WERI-Rb-1 (cell line): ENCODE results near the gene XPO6.
"Not testable (repeated sequence)": the region's sequence is repeated elsewhere in the genome, so short reads cannot be mapped to it uniquely, and the experiment has no call there.

ENCODE experiments used
- DNase-seq: peaks from one replicate; pipeline ENCODE4 v3.0.0-alpha.2; 2020
- H3K27ac ChIP-seq: fragments of 250-450 bp; sonication (Bioruptor Pico); 2 replicates; pipeline ENCODE4 v1.5.1; 2020; ENCODE audit warnings: mild to moderate bottlenecking, moderate library complexity
- H3K27me3 ChIP-seq: fragments of 250-450 bp; sonication (Bioruptor Pico); 2 replicates; pipeline ENCODE4 v1.5.1; 2021; ENCODE audit warnings: mild to moderate bottlenecking, low read depth, moderate library complexity; ENCODE audit not compliant: insufficient read depth, severe bottlenecking
- H3K36me3 ChIP-seq: fragments of 250-450 bp; sonication (Bioruptor Pico); 2 replicates; pipeline ENCODE4 v1.5.1; 2020; ENCODE audit warnings: mild to moderate bottlenecking, moderate library complexity
- H3K4me3 ChIP-seq: 2 replicates; pipeline ENCODE4 v1.5.1; 2011; ENCODE audit warnings: low read depth, mild to moderate bottlenecking, control low read depth, low read length
- H3K9me3 ChIP-seq: fragments of 250-450 bp; sonication (Bioruptor Pico); 2 replicates; pipeline ENCODE4 v1.5.1; 2021; ENCODE audit warnings: mild to moderate bottlenecking, moderate library complexity; ENCODE audit not compliant: severe bottlenecking
- TF ChIP-seq, protein P1 (sequence below): IDR thresholded peaks from 2 replicates; pipeline ENCODE4 v1.5.1; 2011; ENCODE audit warnings: low read depth, mild to moderate bottlenecking, control low read depth, inconsistent platforms, low read length

The XPO6 gene

DNA sequence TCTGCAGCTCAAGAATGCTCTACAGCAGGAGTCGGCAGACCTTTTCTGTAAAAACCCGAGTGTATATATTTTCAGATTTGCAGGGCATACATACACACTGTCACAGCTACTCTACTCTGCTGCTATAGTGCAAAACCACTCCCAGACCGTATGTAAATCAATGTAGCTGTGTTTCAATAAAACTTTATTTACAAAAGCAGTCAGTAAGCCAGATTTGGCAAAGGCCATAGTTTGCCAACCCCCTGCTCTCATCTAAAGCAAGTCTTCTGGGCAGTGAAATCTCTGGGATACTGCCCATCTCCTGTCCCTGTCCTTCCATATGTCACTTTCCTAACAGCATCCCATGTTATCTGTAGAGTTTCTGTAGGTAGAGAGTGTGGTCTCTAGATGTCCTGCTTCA, 91.0 kb downstream of the XPO6 start:
- peaks cover 76% of the 10 kb centered on the region for H3K36me3 ChIP-seq
- no peaks in the 10 kb centered on the region for H3K27me3 ChIP-seq
- TF ChIP-seq, protein P1, sequence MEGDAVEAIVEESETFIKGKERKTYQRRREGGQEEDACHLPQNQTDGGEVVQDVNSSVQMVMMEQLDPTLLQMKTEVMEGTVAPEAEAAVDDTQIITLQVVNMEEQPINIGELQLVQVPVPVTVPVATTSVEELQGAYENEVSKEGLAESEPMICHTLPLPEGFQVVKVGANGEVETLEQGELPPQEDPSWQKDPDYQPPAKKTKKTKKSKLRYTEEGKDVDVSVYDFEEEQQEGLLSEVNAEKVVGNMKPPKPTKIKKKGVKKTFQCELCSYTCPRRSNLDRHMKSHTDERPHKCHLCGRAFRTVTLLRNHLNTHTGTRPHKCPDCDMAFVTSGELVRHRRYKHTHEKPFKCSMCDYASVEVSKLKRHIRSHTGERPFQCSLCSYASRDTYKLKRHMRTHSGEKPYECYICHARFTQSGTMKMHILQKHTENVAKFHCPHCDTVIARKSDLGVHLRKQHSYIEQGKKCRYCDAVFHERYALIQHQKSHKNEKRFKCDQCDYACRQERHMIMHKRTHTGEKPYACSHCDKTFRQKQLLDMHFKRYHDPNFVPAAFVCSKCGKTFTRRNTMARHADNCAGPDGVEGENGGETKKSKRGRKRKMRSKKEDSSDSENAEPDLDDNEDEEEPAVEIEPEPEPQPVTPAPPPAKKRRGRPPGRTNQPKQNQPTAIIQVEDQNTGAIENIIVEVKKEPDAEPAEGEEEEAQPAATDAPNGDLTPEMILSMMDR: no peak
- H3K27ac ChIP-seq: no peak overlapping the region
- DNase-seq: no peak
- H3K4me3 ChIP-seq: no peak overlapping the region
- H3K9me3 ChIP-seq: no peaks in the 10 kb centered on the region

DNA sequence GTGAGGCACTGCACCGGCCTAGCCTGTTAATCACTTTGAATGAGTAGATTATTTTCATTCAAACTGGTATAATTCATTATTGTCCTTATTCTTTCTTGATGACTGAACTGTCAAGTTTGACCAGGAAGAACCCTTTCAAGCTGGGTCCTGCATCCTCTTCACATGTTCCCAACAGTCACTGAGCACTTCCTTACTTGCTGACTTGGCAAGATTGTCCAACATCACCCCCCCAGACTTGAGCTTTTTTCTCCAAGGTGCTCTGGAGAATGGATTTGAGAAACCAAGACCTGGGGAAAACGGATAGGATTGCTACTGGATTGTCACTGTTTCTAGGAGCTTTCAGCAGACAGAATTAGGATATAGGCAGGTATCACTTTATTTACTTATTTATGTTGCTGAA, 93.1 kb downstream of the XPO6 start:
- H3K27ac ChIP-seq: no peak overlapping the region
- no peaks in the 10 kb centered on the region for H3K9me3 ChIP-seq
- TF ChIP-seq, protein P1: no peak
- H3K27me3 ChIP-seq: no peaks in the 10 kb centered on the region
- DNase-seq: no peak
- peaks cover 73% of the 10 kb centered on the region for H3K36me3 ChIP-seq
- H3K4me3 ChIP-seq: no peak overlapping the region

DNA sequence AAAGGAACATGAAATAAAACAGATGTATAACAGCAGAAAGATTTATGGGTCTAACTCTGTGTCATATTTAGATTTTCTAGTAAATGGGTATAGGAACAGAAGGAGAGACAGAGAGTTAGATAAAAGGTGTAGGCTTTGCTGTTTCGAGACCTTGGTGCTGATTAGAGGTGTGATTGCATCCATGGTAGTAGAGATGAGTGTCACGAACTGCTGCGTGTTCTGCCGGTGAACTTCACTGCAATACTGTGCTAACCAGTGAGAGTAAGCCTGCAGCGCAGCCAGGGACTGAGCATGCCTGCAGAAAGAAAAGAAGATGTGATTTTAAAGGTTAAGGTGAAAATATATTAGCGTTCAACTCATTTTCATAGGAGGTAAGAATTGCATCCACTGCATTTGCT, 94.6 kb downstream of the XPO6 start:
- Histone ChIP-seq H3K36me3 (peaks cover 75% of the 10 kb centered on the region), H3K27ac (no peak overlapping the region), H3K27me3 (no peaks in the 10 kb centered on the region), H3K4me3 (no peak overlapping the region), H3K9me3 (no peaks in the 10 kb centered on the region)
- no peak for DNase-seq
- TF ChIP-seq, protein P1: no peak

DNA sequence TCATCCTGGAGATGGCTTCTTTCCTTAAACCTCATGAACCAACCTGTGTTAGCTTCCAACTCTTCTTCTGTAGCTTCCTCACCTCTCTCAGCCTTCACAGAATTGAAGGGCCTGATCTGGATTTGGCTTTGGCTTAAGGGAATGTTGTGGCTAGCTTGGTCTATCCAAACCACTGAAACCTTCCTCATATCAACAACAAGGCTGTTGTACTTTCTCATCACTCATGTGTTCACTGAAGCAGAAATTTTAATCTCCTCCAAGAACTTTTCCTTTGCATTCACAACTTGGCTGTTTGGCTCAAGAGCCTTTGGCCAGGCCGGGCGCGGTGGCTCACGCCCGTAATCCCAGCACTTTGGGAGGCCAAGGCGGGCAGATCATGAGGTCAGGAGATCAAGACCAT, 95.9 kb downstream of the XPO6 start:
- not testable (repeated sequence) for H3K27ac ChIP-seq, H3K27me3 ChIP-seq, H3K4me3 ChIP-seq, H3K9me3 ChIP-seq, DNase-seq
- peaks cover 73% of the 10 kb centered on the region for H3K36me3 ChIP-seq

DNA sequence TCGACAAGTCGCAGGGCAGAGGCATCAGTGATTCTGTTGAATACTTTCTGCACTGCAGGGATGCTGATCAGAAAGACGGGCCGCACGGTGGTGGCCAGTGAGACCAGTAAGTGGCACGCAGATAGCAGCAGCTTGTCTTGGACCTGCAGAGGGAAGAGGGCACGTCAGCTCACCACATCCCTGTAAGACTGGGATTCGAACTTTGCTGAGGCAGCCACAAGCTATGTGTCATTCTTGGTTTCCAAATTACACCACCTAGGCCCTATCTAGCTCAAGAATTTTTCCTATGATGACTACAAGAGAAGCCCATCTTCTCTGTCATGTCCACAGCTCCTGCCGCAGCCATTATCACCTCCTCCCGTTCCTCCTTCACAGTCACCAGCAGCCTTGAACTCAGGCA, 98.9 kb downstream of the XPO6 start:
- Histone ChIP-seq H3K4me3 (no peak overlapping the region), H3K9me3 (no peaks in the 10 kb centered on the region), H3K27me3 (no peaks in the 10 kb centered on the region), H3K27ac (no peak overlapping the region), H3K36me3 (peaks cover 81% of the 10 kb centered on the region)
- TF ChIP-seq, protein P1: no peak
- no peak for DNase-seq

DNA sequence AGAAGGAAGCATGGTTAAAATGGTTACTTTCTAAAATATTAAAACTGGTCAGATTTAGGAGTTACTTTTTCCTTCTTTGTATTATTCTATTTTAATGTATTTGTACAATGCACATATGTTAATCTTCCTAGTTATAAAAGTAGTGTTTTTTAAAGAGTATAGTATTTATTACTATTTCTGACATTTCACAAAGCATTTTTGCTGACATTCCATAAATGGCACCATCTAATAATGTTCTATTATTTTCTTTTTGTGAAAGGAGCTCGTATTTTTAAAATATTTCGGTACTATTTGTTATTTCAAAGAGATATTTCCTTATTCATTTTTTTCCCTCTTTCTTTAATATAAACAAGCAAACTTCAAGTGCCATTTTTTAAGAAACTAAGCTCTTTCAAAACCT, 100.8 kb downstream of the XPO6 start:
- Histone ChIP-seq H3K27ac (no peak overlapping the region), H3K36me3 (peaks cover 88% of the 10 kb centered on the region)
- TF ChIP-seq, protein P1: no peak

More for the DNA sequence above, 100.8 kb downstream of the XPO6 start:
- Histone ChIP-seq H3K4me3 (no peak overlapping the region), H3K27me3 (no peaks in the 10 kb centered on the region), H3K9me3 (no peaks in the 10 kb centered on the region)
- DNase-seq: no peak
